ENCODE results near the gene PDRG1. TPM values are rescaled to one million over a fixed set of nuclear protein-coding genes. Genes with fewer than 3 reads are reported as not detected.

PDRG1 gene
- total and polyA plus RNA-seq, 12 donors, result 6.4 to 12.8 (median 7.5) TPM

- Histone ChIP-seq H3K9me3 (peaks cover 0 to 8% (median 0%) of the 10 kb centered on the region in 11 donors), H3K27ac (no peak overlapping the region), H3K4me3 (no peak overlapping the region), H3K27me3 (no peaks in the 10 kb centered on the region), H3K36me3 (peaks cover 0 to 87% (median 39%) of the 10 kb centered on the region in 9 donors), H3K4me1 (peaks cover 4 to 30% (median 15%) of the 10 kb centered on the region in 9 donors)
- TF ChIP-seq CTCF (IDR thresholded peaks at IDR 0.05), result no peak
- intact Hi-C loops (cut with DNase I), result loop anchor here in 2 of 10 donors (10.0 kb wide), 2 partner anchors 61 to 89 kb away; no protein-coding TSS in a partner anchor
- 86 to 91% methylated on average over 4 of the region's 4 CpGs for WGBS, 2 donors
- DNase-seq (no peak), ATAC-seq (no peak)
Observed at GRCh38 chr20:31945319-31945718, 6.5 kb downstream of the PDRG1 start.

GRCh38 chr20:31943052-31943471 is 8.8 kb downstream of the PDRG1 start:
- Histone ChIP-seq H3K27ac (peak overlapping the region in 7 of 10 donors; percentile 22 to 48 (median 33)), H3K27me3 (no peaks in the 10 kb centered on the region), H3K4me1 (peaks cover 3 to 22% (median 12%) of the 10 kb centered on the region in 9 donors), H3K9me3 (peaks cover 0 to 3% (median 0%) of the 10 kb centered on the region in 11 donors), H3K36me3 (peaks cover 0 to 66% (median 29%) of the 10 kb centered on the region in 9 donors), H3K4me3 (no peak overlapping the region)
- WGBS, 2 donors, result 42 to 48% methylated on average over 2 of the region's 2 CpGs
- intact Hi-C loops (cut with DNase I), result loop anchor here in 2 of 10 donors (10.0 kb wide), 2 partner anchors 58 to 92 kb away; no protein-coding TSS in a partner anchor
- no peak for TF ChIP-seq CTCF (IDR thresholded peaks at IDR 0.05)
- peak; percentile 45 to 51 for DNase-seq
- ATAC-seq, result peak; percentile 53 to 94 (median 84)

- H3K4me3 ChIP-seq, result no peak overlapping the region
- TF ChIP-seq CTCF (IDR thresholded peaks at IDR 0.05), result no peak
- no peaks in the 10 kb centered on the region for H3K27me3 ChIP-seq
- H3K27ac ChIP-seq, result no peak overlapping the region
- peaks cover 0 to 31% (median 4%) of the 10 kb centered on the region in 9 donors for H3K36me3 ChIP-seq
- H3K9me3 ChIP-seq, result no peaks in the 10 kb centered on the region
- intact Hi-C loops (cut with DNase I), result loop anchor here in 2 of 10 donors (10.0 kb wide), 2 partner anchors 55 to 95 kb away; no protein-coding TSS in a partner anchor
- H3K4me1 ChIP-seq, result peaks cover 3 to 19% (median 12%) of the 10 kb centered on the region in 9 donors
- ATAC-seq (no peak), DNase-seq (no peak)
- WGBS, 2 donors, result 89 to 95% methylated on average over 2 of the region's 2 CpGs
Observed at GRCh38 chr20:31939661-31940060, 12.2 kb downstream of the PDRG1 start.

GRCh38 chr20:31937820-31938219 is 14.0 kb downstream of the PDRG1 start:
- no peaks in the 10 kb centered on the region for H3K27me3 ChIP-seq
- ATAC-seq, result no peak
- peaks cover 0 to 13% (median 0%) of the 10 kb centered on the region in 9 donors for H3K36me3 ChIP-seq
- no peak overlapping the region for H3K4me3 ChIP-seq
- no peak overlapping the region for H3K27ac ChIP-seq
- 38 to 43% methylated on average over 1 of the region's 1 CpG for WGBS, 2 donors
- intact Hi-C loops (cut with DNase I), result no loop called here
- H3K9me3 ChIP-seq, result no peaks in the 10 kb centered on the region
- TF ChIP-seq CTCF (IDR thresholded peaks at IDR 0.05), result no peak
- peaks cover 0 to 7% (median 4%) of the 10 kb centered on the region in 9 donors for H3K4me1 ChIP-seq
- DNase-seq, result no peak
